Tibial artery (tissue), 4 donors: ENCODE measurements around the gene PTPRN.
"Not testable (repeated sequence)": the region's sequence is repeated elsewhere in the genome, so short reads cannot be mapped to it uniquely, and the experiment has no call there.

Source experiments
- DNase-seq, 2 donors: peaks; one replicate each; pipeline ENCODE4 v3.0.0-alpha.2; 2019
- H3K27ac ChIP-seq, 2 donors: fragments of 200-600 bp; sonication (generic) in 1 of 2; 1 replicate in 1 of 2; 2 replicates in 1 of 2; pipeline ENCODE4 v1.5.1; 2018 to 2019; ENCODE audit warnings: mild to moderate bottlenecking in 1 of 2
- H3K27me3 ChIP-seq, 2 donors: fragments of 200-600 bp; sonication (generic) in 1 of 2; one replicate each; pipeline versions ENCODE4 v1.5.1 to v1.6.0; 2016 to 2019
- H3K36me3 ChIP-seq, 3 donors: fragments of 200-600 bp; sonication (generic) in 2 of 3; one replicate each; pipeline ENCODE4 v1.5.1; 2016 to 2019; ENCODE audit warnings: mild to moderate bottlenecking in 2 of 3
- H3K4me1 ChIP-seq, 4 donors: fragments of 200-600 bp; sonication (generic) in 2 of 4; 1 replicate in 3 of 4; 2 replicates in 1 of 4; pipeline ENCODE4 v1.5.1; 2016 to 2019
- H3K4me3 ChIP-seq, 2 donors: fragments of 200-600 bp; sonication (generic) in 1 of 2; 1 replicate in 1 of 2; 2 replicates in 1 of 2; pipeline ENCODE4 v1.5.1; 2018 to 2019; ENCODE audit warnings: mild to moderate bottlenecking in 2 of 2
- H3K9me3 ChIP-seq, 3 donors: fragments of 200-600 bp; sonication (generic) in 1 of 3; one replicate each; pipeline ENCODE4 v1.5.1; 2016 to 2019
- intact Hi-C: fragments of 100-400 bp; cut with DNase I; formaldehyde crosslinking; loops from one replicate; pipeline ENCODE4 v1.15.0; 2023; ENCODE audit warnings: low total_unique reads
- TF ChIP-seq, protein P1 (sequence below), 2 experiments: fragments of 200-600 bp in 1 of 2; fragments of 450-650 bp in 1 of 2; IDR thresholded peaks; one replicate each; pipeline ENCODE4 v1.5.1; 2017 to 2019; ENCODE audit warnings: antibody characterized with exemption in 2 of 2, mild to moderate bottlenecking in 1 of 2, moderate library complexity in 1 of 2

PTPRN gene

GRCh38 chr2:219266232-219266631, 43.0 kb downstream of the PTPRN start:
- H3K4me3 ChIP-seq: no peak overlapping the region
- DNase-seq: no peak
- H3K27me3 ChIP-seq: peaks cover 0 to 1% of the 10 kb centered on the region in 2 donors
- no peaks in the 10 kb centered on the region for H3K36me3 ChIP-seq
- TF ChIP-seq, protein P1, sequence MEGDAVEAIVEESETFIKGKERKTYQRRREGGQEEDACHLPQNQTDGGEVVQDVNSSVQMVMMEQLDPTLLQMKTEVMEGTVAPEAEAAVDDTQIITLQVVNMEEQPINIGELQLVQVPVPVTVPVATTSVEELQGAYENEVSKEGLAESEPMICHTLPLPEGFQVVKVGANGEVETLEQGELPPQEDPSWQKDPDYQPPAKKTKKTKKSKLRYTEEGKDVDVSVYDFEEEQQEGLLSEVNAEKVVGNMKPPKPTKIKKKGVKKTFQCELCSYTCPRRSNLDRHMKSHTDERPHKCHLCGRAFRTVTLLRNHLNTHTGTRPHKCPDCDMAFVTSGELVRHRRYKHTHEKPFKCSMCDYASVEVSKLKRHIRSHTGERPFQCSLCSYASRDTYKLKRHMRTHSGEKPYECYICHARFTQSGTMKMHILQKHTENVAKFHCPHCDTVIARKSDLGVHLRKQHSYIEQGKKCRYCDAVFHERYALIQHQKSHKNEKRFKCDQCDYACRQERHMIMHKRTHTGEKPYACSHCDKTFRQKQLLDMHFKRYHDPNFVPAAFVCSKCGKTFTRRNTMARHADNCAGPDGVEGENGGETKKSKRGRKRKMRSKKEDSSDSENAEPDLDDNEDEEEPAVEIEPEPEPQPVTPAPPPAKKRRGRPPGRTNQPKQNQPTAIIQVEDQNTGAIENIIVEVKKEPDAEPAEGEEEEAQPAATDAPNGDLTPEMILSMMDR (IDR thresholded peaks at IDR 0.05): no peak
- no peaks in the 10 kb centered on the region for H3K4me1 ChIP-seq
- H3K27ac ChIP-seq: no peak overlapping the region
- no peaks in the 10 kb centered on the region for H3K9me3 ChIP-seq
- intact Hi-C loops: no loop called here

DNA sequence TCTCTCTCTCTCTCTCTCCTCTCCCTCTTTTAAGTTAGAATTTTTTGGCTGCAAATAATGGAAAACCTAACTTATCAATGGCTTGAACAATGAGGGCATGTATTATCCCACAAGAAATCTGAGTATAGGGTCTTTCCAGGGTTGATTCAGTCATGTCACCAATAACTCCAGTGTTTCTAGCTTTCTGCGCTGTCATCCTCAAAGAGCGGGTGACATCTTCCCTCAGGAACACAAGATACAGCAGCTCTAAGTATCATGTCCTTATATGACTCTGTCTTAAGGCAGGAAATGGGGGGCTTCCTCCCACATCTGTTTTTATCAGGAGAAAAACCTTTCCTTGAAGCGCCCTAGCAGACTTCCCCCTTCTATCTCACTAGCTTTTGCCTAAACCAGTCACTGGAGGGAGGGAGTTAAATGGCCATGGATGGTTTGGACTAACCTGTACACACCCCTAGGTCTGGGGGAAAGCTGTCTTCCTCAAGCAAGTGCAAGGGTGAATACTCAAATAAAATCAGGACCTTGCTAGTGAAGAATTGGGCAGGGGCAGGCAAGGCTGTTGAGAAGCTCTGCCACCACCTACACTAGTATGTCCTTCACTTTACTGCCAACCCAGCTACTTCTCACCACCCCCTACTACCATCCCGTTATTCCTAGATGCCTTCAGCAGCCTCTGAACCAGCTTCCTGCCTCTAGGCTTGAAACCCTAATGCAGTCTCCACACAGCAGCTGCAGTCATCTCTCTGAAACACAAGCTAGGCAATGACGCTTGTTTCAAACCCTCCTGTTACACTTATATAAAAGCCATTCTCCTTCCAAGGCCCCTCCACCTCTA, 48.0 kb downstream of the PTPRN start:
- H3K4me1 ChIP-seq: no peaks in the 10 kb centered on the region
- no peak for DNase-seq
- intact Hi-C loops: no loop called here
- H3K9me3 ChIP-seq: no peaks in the 10 kb centered on the region
- H3K27ac ChIP-seq: no peak overlapping the region
- H3K4me3 ChIP-seq: no peak overlapping the region
- no peaks in the 10 kb centered on the region for H3K36me3 ChIP-seq
- H3K27me3 ChIP-seq: peaks cover 0 to 22% of the 10 kb centered on the region in 2 donors
- TF ChIP-seq, protein P1 (IDR thresholded peaks at IDR 0.05): no peak

DNA sequence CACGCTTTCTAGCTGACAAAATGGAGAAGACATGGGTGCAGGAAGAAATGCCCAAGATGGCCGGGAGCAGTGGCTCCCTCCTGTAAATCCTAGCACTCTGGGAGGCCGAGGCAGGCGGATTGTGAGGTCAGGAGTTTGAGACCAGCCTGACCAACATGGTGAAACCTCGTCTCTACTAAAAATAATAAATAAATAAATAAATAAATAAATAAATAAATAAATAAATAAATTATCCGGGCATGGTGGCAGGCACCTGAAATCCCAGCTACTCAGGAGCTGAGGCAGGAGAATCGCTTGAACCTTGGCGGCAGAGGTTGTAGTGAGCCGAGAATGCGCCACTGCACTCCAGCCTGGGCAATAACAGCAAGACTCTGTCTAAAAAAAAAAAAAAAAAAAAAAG, 50.3 kb downstream of the PTPRN start:
- intact Hi-C loops, H3K4me3 ChIP-seq, DNase-seq, H3K4me1 ChIP-seq, H3K36me3 ChIP-seq, H3K9me3 ChIP-seq, H3K27ac ChIP-seq: not testable (repeated sequence)
- peaks cover 0 to 26% of the 10 kb centered on the region in 2 donors for H3K27me3 ChIP-seq

DNA sequence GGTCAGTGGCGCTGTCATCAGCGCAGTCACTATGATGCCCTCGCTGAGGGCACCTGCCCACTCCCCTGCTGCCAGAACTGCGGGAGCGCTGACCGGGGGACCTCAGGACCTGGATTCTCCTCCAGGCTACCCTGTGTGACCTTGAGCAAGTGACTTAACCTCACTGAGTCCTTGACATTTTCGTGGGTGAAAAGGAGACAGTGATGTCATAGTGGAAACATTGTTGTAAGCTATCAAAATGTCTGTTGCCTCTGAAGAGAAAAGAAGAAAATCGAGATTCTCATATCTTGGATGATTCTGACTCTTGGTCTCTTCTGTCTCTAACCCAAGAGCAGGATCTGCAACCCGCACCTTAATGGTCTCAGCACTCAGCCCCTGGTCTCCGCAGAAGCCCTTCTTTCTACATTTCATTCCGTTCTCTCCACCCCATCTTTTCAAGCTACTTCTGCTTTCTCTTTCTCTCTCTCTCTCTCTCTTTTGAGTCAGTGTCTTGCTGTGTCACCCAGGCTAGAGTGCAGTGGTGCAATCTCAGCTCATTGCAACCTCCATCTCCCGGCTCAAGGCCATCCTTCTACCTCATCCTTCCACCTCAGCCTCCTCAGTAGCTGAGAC, 54.5 kb downstream of the PTPRN start:
- TF ChIP-seq, protein P1 (IDR thresholded peaks at IDR 0.05): no peak
- no peak for DNase-seq
- H3K9me3 ChIP-seq: no peaks in the 10 kb centered on the region

GRCh38 chr2:219253753-219254589, 55.2 kb downstream of the PTPRN start, which contains the start of gene TUBA4A:
Gene TUBA4A, minus strand, starts transcription at chr2:219253918. Its CDS starts 60 bp downstream, at chr2:219253858.
- Histone ChIP-seq H3K36me3 (peaks cover 9 to 16% (median 12%) of the 10 kb centered on the region in 3 donors), H3K9me3 (no peaks in the 10 kb centered on the region), H3K4me3 (peak within 1 kb of the TSS; percentile 79 to 86), H3K27ac (peak within 1 kb of the TSS; percentile 85 to 92), H3K4me1 (peaks cover 0 to 53% (median 41%) of the 10 kb centered on the region in 4 donors), H3K27me3 (peaks cover 0 to 14% of the 10 kb centered on the region in 2 donors)
- DNase-seq: peak; percentile 85 to 93
- TF ChIP-seq, protein P1 (IDR thresholded peaks at IDR 0.05): peak; percentile 26
- intact Hi-C loops: no loop called here

More for the DNA sequence above, 54.5 kb downstream of the PTPRN start:
- H3K27me3 ChIP-seq: peaks cover 0 to 15% of the 10 kb centered on the region in 2 donors
- intact Hi-C loops: no loop called here
- peaks cover 0 to 46% (median 34%) of the 10 kb centered on the region in 4 donors for H3K4me1 ChIP-seq
- H3K4me3 ChIP-seq: peak overlapping the region; percentile 79 to 86
- peak overlapping the region; percentile 85 to 92 for H3K27ac ChIP-seq
- H3K36me3 ChIP-seq: peaks cover 9 to 14% (median 11%) of the 10 kb centered on the region in 3 donors
